Fibroblast of lung (primary cell): ENCODE results near the gene ADSS2. TPM values are rescaled to one million over a fixed set of nuclear protein-coding genes. Genes with fewer than 3 reads are reported as not detected.

Experiments used
- DNase-seq, 2 donors: peaks; one replicate each; pipeline versions ENCODE4 v3.0.0 to v3.0.0-alpha.2; 2010; ENCODE audit warnings: low read depth in 2 of 2
- H2AFZ ChIP-seq: 2 replicates; pipeline ENCODE4 v1.5.1; 2012; ENCODE audit warnings: low read length, control low read depth, inconsistent platforms
- H3K27ac ChIP-seq: 2 replicates; pipeline ENCODE4 v1.5.1; 2011; ENCODE audit warnings: low read length, control low read depth; ENCODE audit not compliant: insufficient read depth
- H3K27me3 ChIP-seq: 2 replicates; pipeline ENCODE4 v1.5.1; 2011; ENCODE audit warnings: mild to moderate bottlenecking, low read length; ENCODE audit not compliant: control insufficient read depth, insufficient read depth
- H3K36me3 ChIP-seq: 2 replicates; pipeline ENCODE4 v1.5.1; 2011; ENCODE audit warnings: low read length; ENCODE audit not compliant: control insufficient read depth, insufficient read depth
- H3K4me1 ChIP-seq: 2 replicates; pipeline ENCODE4 v1.5.1; 2011; ENCODE audit warnings: low read length; ENCODE audit not compliant: control insufficient read depth, insufficient read depth; ENCODE audit errors: extremely low read depth
- H3K4me2 ChIP-seq: 2 replicates; pipeline ENCODE4 v1.5.1; 2011; ENCODE audit warnings: low read length, control low read depth; ENCODE audit not compliant: insufficient read depth; ENCODE audit errors: extremely low read depth
- H3K4me3 ChIP-seq, 4 experiments: fragments of 200-600 bp in 1 of 4; sonication (generic) in 1 of 4; replicated peaks in 1 of 4; 2 replicates each; pipeline ENCODE4 v1.5.1; 2011 to 2016; ENCODE audit warnings: low read length in 4 of 4, low read depth in 3 of 4, mild to moderate bottlenecking in 3 of 4, control low read depth in 2 of 4, inconsistent platforms in 1 of 4, mixed read lengths in 1 of 4; ENCODE audit not compliant: insufficient read depth in 1 of 4; ENCODE audit errors: control extremely low read depth in 1 of 4
- H3K79me2 ChIP-seq: 2 replicates; pipeline ENCODE4 v1.5.1; 2012; ENCODE audit warnings: mild to moderate bottlenecking, low read length, inconsistent platforms; ENCODE audit not compliant: control insufficient read depth, insufficient read depth
- H3K9ac ChIP-seq: 2 replicates; pipeline ENCODE4 v1.5.1; 2011; ENCODE audit warnings: mild to moderate bottlenecking, low read length, control low read depth; ENCODE audit not compliant: insufficient read depth
- H3K9me3 ChIP-seq: 2 replicates; pipeline ENCODE4 v1.5.1; 2012; ENCODE audit warnings: low read depth, low read length; ENCODE audit not compliant: control insufficient read depth, insufficient read depth
- H4K20me1 ChIP-seq: 2 replicates; pipeline ENCODE4 v1.5.1; 2011; ENCODE audit warnings: low read length; ENCODE audit not compliant: control insufficient read depth, insufficient read depth; ENCODE audit errors: extremely low read depth
- CTCF ChIP-seq, 2 donors: IDR thresholded peaks in 1 of 2; conservative IDR thresholded peaks in 1 of 2; 1 replicate in 1 of 2; 2 replicates in 1 of 2; pipeline ENCODE4 v1.5.1; 2011 to 2012; ENCODE audit warnings: low read length in 2 of 2, control low read depth in 1 of 2, inconsistent platforms in 1 of 2, low read depth in 1 of 2, mild to moderate bottlenecking in 1 of 2
- EZH2 ChIP-seq: IDR thresholded peaks from 2 replicates; pipeline ENCODE4 v1.5.1; 2012; ENCODE audit warnings: low read length, control low read depth, mild to moderate bottlenecking; ENCODE audit errors: missing control alignments
- polyA plus RNA-seq, 2 donors: library from polyadenylated mRNA; depleted of rRNA in 1 of 2; stranded (reverse) in 1 of 2; unstranded in 1 of 2; fragments of >200 nt; gene quantifications; 2 replicates each; pipeline ENCODE4 v1.2.1, GENCODE V29; 2011 to 2012; ENCODE audit warnings: missing spikeins in 1 of 2
- total RNA-seq: library from RNA; depleted of rRNA; stranded (reverse); fragments of >200 nt; gene quantifications from 2 replicates; pipeline ENCODE4 v1.2.1, GENCODE V29; 2014

ADSS2 gene
- total and polyA plus RNA-seq, 2 donors (not counting 1 experiment from before 2014, with no cell fraction given) = 55.9 to 62.1 TPM

GRCh38 chr1:244447024-244447423, 4.7 kb downstream of the ADSS2 start:
- Histone ChIP-seq H3K4me1 (peaks cover 20% of the 10 kb centered on the region), H3K9ac (no peak overlapping the region), H3K9me3 (no peaks in the 10 kb centered on the region), H3K27me3 (no peaks in the 10 kb centered on the region), H3K4me3 (no peak overlapping the region), H3K79me2 (peaks cover 85% of the 10 kb centered on the region), H3K27ac (no peak overlapping the region), H4K20me1 (no peaks in the 10 kb centered on the region), H2AFZ (no peak overlapping the region), H3K4me2 (no peak overlapping the region), H3K36me3 (no peaks in the 10 kb centered on the region)
- no peak for TF ChIP-seq EZH2
- DNase-seq = no peak

- no peaks in the 10 kb centered on the region for H3K36me3 ChIP-seq
- no peak overlapping the region for H3K9ac ChIP-seq
- peak overlapping the region; percentile 67 for H3K27ac ChIP-seq
- no peak overlapping the region for H3K4me3 ChIP-seq
- no peaks in the 10 kb centered on the region for H4K20me1 ChIP-seq
- peaks cover 20% of the 10 kb centered on the region for H3K4me1 ChIP-seq
- peaks cover 87% of the 10 kb centered on the region for H3K79me2 ChIP-seq
- DNase-seq = peak in 1 of 2 donors; percentile 56
- H3K9me3 ChIP-seq = no peaks in the 10 kb centered on the region
- H2AFZ ChIP-seq = no peak overlapping the region
- H3K4me2 ChIP-seq = peak overlapping the region; percentile 44
- no peak for TF ChIP-seq CTCF (conservative IDR thresholded peaks at IDR 0.05 in 1 of 2, IDR thresholded peaks at IDR 0.05 in 1 of 2; ENCODE audit: low read depth in 1 of 2, low read length in 2 of 2)
- TF ChIP-seq EZH2 = no peak
- no peaks in the 10 kb centered on the region for H3K27me3 ChIP-seq
Measured at GRCh38 chr1:244445320-244446181, 6.2 kb downstream of the ADSS2 start.

- Histone ChIP-seq H2AFZ (no peak overlapping the region), H3K4me3 (no peak overlapping the region), H4K20me1 (no peaks in the 10 kb centered on the region), H3K9me3 (no peaks in the 10 kb centered on the region), H3K27ac (peak overlapping the region; percentile 49), H3K27me3 (no peaks in the 10 kb centered on the region), H3K36me3 (no peaks in the 10 kb centered on the region), H3K4me1 (peaks cover 15% of the 10 kb centered on the region), H3K4me2 (peak overlapping the region; percentile 44), H3K79me2 (peaks cover 87% of the 10 kb centered on the region), H3K9ac (no peak overlapping the region)
- DNase-seq = peak in 1 of 2 donors; percentile 20
- TF ChIP-seq CTCF (conservative IDR thresholded peaks at IDR 0.05 in 1 of 2, IDR thresholded peaks at IDR 0.05 in 1 of 2; ENCODE audit: low read depth in 1 of 2, low read length in 2 of 2) (no peak), EZH2 (no peak)
Measured at GRCh38 chr1:244444854-244445253, 6.9 kb downstream of the ADSS2 start.
